Stimulated activated CD8-positive, alpha-beta memory T cell treated with anti-CD3 and anti-CD28 coated beads, Interleukin-12 subunit alpha, Interleukin-12 subunit beta, amount 100 ng/mL, for 4 hours (primary cell): Measurements from ENCODE around the gene IL34.
"Not testable (repeated sequence)": the region's sequence is repeated elsewhere in the genome, so short reads cannot be mapped to it uniquely, and the experiment has no call there.

Experiments
- DNase-seq: peaks from one replicate; pipeline ENCODE4 v3.0.0-alpha.2; 2020; ENCODE audit warnings: low read depth

IL34 gene

GRCh38 chr16:70646260-70647241 lies at the start of gene IL34:
IL34 (plus strand) TSS chr16:70646559; CDS start chr16:70646948, 389 bp downstream.
- no peak for DNase-seq

GRCh38 chr16:70597135-70597835 lies 49.1 kb upstream of the IL34 start:
- DNase-seq = no peak

- DNase-seq = no peak
Measured at GRCh38 chr16:70598937-70599503, 47.3 kb upstream of the IL34 start.

- no peak for DNase-seq
Measured at GRCh38 chr16:70600730-70601129, 45.6 kb upstream of the IL34 start.

- no peak for DNase-seq
Measured at GRCh38 chr16:70601576-70602575, 44.5 kb upstream of the IL34 start.

- DNase-seq = no peak
Measured at GRCh38 chr16:70602831-70603230, 43.5 kb upstream of the IL34 start.

- no peak for DNase-seq
Measured at GRCh38 chr16:70604407-70605282, 41.7 kb upstream of the IL34 start.

GRCh38 chr16:70605283-70605657 lies 41.1 kb upstream of the IL34 start:
- DNase-seq = no peak

GRCh38 chr16:70608521-70608920 lies 37.8 kb upstream of the IL34 start:
- DNase-seq = no peak

GRCh38 chr16:70610273-70611223 lies 35.8 kb upstream of the IL34 start:
- no peak for DNase-seq

- DNase-seq = no peak
Measured at GRCh38 chr16:70611224-70611598, 35.1 kb upstream of the IL34 start.

- no peak for DNase-seq
Measured at GRCh38 chr16:70611785-70612303, 34.5 kb upstream of the IL34 start.

GRCh38 chr16:70612931-70613330 lies 33.4 kb upstream of the IL34 start:
- DNase-seq = no peak

GRCh38 chr16:70614208-70614951 lies 32.0 kb upstream of the IL34 start:
- DNase-seq = no peak

- DNase-seq = no peak
Measured at GRCh38 chr16:70615945-70616344, 30.4 kb upstream of the IL34 start.

- not testable (repeated sequence) for DNase-seq
Measured at GRCh38 chr16:70621864-70622263, 24.5 kb upstream of the IL34 start.

- DNase-seq = no peak
Measured at GRCh38 chr16:70627696-70628095, 18.7 kb upstream of the IL34 start.

- DNase-seq = no peak
Measured at GRCh38 chr16:70630960-70631745, 15.2 kb upstream of the IL34 start.
